Measurements from ENCODE around the gene MYO1D.

DNA sequence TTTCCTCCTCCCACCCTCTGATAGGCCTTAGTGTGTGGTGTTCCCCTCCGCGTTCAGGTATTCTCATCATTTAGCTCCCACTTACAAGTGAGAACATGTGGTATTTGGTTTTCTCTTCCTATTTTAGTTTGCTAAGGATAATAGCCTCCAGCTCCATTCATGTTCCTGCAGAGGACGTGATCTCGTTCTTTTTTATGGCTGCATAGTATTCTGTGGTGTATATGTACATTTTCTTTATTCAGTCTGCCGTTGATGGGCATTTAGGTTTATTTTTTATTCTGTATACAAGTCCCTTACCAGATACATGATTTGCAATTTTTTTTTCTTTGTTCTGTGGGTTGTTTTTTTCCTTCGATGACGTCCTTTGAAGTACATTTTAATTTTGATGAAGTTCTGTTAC, 409.0 kb downstream of the MYO1D start:
- TF ChIP-seq, protein P1, sequence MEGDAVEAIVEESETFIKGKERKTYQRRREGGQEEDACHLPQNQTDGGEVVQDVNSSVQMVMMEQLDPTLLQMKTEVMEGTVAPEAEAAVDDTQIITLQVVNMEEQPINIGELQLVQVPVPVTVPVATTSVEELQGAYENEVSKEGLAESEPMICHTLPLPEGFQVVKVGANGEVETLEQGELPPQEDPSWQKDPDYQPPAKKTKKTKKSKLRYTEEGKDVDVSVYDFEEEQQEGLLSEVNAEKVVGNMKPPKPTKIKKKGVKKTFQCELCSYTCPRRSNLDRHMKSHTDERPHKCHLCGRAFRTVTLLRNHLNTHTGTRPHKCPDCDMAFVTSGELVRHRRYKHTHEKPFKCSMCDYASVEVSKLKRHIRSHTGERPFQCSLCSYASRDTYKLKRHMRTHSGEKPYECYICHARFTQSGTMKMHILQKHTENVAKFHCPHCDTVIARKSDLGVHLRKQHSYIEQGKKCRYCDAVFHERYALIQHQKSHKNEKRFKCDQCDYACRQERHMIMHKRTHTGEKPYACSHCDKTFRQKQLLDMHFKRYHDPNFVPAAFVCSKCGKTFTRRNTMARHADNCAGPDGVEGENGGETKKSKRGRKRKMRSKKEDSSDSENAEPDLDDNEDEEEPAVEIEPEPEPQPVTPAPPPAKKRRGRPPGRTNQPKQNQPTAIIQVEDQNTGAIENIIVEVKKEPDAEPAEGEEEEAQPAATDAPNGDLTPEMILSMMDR (IDR thresholded peaks at IDR 0.05), result no peak
- no peak for TF ChIP-seq POLR2A (IDR thresholded peaks at IDR 0.05)
